Measurements from ENCODE around the gene USP3. TPM values are rescaled to one million over a fixed set of nuclear protein-coding genes. Genes with fewer than 3 reads are reported as not detected.

Gene USP3
- total and polyA plus RNA-seq, 2 of the 4 experiments (the other 2 are of a cell fraction): 17.3 to 52.3 TPM

- Histone ChIP-seq H4K91ac (ENCODE audit: insufficient read depth, low read depth, low read length) (no peak overlapping the region), H3K79me1 (ENCODE audit: low read depth in 1 of 2, low read length in 2 of 2) (peaks cover 12 to 35% of the 10 kb centered on the region in 2 experiments; a peak in 3 of 4 replicates), H3K18ac (ENCODE audit: low read depth, low read length) (no peak overlapping the region), H3K27ac (ENCODE audit: insufficient read depth, low read length) (no peak overlapping the region), H2BK5ac (ENCODE audit: low read depth, low read length, poor library complexity, severe bottlenecking) (no peak overlapping the region), H3K4me2 (ENCODE audit: low read depth, low read length) (no peak overlapping the region), H3K4me3 (ENCODE audit: insufficient read depth, low read depth, low read length) (no peak overlapping the region), H3K56ac (ENCODE audit: extremely low read depth, insufficient read depth, low read length) (no peak overlapping the region), H3K4me1 (ENCODE audit: control insufficient read depth, insufficient read depth, low read length) (peaks cover 2% of the 10 kb centered on the region; the same call in 1 of the 2 replicates), H3K36me3 (ENCODE audit: control insufficient read depth, insufficient read depth, low read length) (peaks cover 17% of the 10 kb centered on the region), H3K9me3 (ENCODE audit: control insufficient read depth, insufficient read depth, low read length) (no peaks in the 10 kb centered on the region), H2AK5ac (ENCODE audit: low read depth, low read length) (no peak overlapping the region), H2BK15ac (ENCODE audit: low read depth, low read length) (no peak overlapping the region), H2BK120ac (ENCODE audit: low read depth, low read length) (no peak overlapping the region), H3K9me1 (ENCODE audit: insufficient read depth, low read length) (peaks cover 14% of the 10 kb centered on the region), H2AK9ac (replicated peaks; ENCODE audit: low read depth, low read length, poor library complexity) (no peak overlapping the region), H3K9ac (ENCODE audit: low read depth, low read length) (no peak overlapping the region), H2AFZ (replicated peaks; ENCODE audit: low read length, poor library complexity) (no peak overlapping the region), H4K5ac (ENCODE audit: low read depth, low read length) (no peak overlapping the region), H3K4ac (ENCODE audit: low read depth, low read length) (no peak overlapping the region), H4K8ac (ENCODE audit: low read depth in 2 of 2, low read length in 2 of 2) (no peak overlapping the region), H3K14ac (replicated peaks; ENCODE audit: low read depth, low read length) (no peak overlapping the region), H3K23ac (ENCODE audit: low read depth, low read length) (no peak overlapping the region), H3K27me3 (ENCODE audit: control insufficient read depth, insufficient read depth, low read length) (no peaks in the 10 kb centered on the region), H2BK20ac (ENCODE audit: low read depth, low read length) (no peak overlapping the region), H4K20me1 (ENCODE audit: insufficient read depth, low read length) (peaks cover 7% of the 10 kb centered on the region; the same call in 1 of the 2 replicates)
- ChIA-PET POLR2A (ENCODE audit: unreplicated experiment) (no interaction called here), CTCF (no interaction called here)
- WGBS, 2 experiments (ENCODE audit: extremely low coverage in 2 of 2, insufficient read length in 1 of 2): 93% methylated on average over 3 of the region's 7 CpGs; no CpG with 5 or more reads in 1 of the 2 experiments
- in situ Hi-C loops (cut with MboI; ENCODE audit: low sequenced_read_pairs): no loop called here
- TF ChIP-seq POLR2A (IDR thresholded peaks at IDR 0.05; ENCODE audit: low read depth, low read length): no peak
- BruUV-seq (replicated peaks): no TSS peak
- ATAC-seq (ENCODE audit: low read depth) (no peak), DNase-seq (no peak)
- dilution Hi-C loops (cut with HindIII; ENCODE audit: low sequenced_read_pairs, unreplicated experiment): no loop called here
- intact Hi-C loops (cut with micrococcal nuclease): no loop called here
Measured at GRCh38 chr15:63556736-63557135, 52.3 kb downstream of the USP3 start.
